GM15510 (cell line): ENCODE measurements around the gene N4BP2.

Source experiments
- POLR2A ChIP-seq: IDR thresholded peaks from 3 replicates; pipeline ENCODE4 v1.6.1; 2011; ENCODE audit warnings: borderline replicate concordance; ENCODE audit not compliant: insufficient read length; ENCODE audit errors: extremely low read depth

The N4BP2 gene

DNA sequence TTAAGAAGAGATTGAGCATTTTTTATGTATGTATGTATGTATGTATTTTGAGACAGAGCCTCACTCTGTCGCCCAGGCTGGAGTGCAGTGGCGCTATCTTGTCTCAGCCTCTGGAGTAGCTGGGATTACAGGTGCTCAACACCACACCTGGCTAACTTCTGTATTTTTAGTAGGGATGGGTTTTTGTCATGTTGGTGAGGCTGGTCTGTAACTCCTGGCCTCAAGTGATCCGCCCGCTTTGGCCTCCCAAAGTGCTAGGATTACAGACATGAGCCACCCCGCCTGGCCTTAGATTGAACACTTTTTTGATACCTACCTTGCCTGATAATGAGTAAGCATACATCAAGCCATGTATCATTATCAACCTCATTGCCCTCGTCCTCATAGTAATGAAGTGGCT is 2.7 kb downstream of the N4BP2 start:
- no peak for TF ChIP-seq POLR2A

DNA sequence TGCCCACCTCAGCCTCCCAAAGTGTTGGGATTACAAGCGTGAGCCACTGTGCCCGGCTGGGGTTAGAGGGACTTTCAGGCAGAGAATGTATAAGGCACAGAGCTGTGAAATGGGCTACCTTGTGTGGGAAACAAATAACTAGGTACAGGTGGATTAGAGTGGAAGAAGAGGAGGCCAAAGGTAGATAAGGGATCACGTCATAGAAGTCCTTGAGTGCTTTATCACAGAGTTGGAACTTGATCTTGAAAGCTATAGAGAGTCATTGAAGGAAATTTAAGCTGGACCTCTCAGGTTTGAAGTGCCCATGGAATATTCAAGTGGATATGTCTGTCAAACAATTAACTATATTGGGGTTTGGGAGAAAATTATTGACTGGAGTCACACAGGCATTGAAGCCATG is 8.4 kb downstream of the N4BP2 start:
- TF ChIP-seq POLR2A: no peak

- no peak for TF ChIP-seq POLR2A
Measured at GRCh38 chr4:40066651-40067050, 10.0 kb downstream of the N4BP2 start.

- no peak for TF ChIP-seq POLR2A
Measured at GRCh38 chr4:40070387-40070786, 13.7 kb downstream of the N4BP2 start.

GRCh38 chr4:40086421-40086820 is 29.8 kb downstream of the N4BP2 start:
- no peak for TF ChIP-seq POLR2A

DNA sequence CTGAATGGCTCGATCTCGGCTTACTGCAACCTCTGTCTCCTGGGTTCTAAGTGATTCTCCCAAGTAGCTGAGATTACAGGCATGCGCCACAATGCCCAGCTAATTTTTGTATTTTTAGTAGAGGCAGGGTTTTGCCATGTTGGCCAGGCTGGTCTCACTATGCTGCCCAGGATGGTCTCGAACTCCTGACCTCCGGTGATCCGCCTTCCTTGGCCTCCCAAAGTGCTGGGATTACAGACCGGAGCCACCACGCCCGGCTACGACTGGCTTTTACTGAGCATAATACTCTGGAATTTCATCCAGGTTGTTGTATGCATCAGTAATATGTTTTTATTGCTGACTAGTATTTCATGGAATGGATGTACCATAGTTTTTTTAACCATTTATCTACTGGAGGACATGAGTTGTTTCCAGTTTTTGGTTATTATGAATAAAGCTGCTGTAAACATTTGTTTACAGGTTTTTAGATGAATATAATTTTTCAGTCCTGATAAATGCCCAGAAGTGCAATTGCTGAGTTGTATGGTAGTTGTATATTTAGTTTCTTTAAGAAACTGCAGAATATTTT is 31.2 kb downstream of the N4BP2 start:
- TF ChIP-seq POLR2A: no peak

GRCh38 chr4:40099010-40099409 is 42.4 kb downstream of the N4BP2 start:
- no peak for TF ChIP-seq POLR2A

DNA sequence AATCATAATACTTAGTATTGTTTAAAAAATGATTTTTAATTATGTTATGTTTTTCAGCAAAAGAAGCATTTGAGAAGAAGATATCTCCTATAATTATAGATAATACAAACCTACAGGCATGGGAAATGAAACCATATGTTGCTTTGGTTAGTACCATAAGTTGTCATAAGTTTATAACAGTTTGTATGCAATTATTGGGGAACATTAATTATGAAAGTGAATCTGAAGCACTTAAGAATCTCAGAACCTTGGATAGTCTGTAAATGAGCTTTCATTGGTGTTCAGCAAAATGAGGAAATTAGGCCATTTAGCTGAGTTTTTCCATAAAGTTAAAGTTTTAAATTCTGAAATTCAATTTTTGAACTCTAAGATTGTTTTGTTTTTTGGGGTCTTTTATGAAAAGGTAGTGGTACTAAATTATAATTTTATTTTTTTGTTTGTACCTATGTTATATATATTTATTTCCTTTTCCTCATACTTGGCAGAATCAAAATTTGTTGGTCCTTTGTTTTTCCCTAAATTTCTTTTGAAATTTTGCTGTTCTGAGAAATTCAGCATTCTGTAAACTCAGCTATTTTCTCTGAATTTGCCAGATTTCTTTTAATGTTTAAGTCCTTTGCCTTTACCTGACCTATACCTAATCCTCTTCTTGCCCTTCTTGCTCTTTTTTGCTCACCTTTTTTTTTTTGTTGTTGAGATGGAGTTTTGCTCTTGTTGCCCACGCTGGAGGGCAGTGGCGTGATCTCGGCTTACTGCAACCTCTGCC is 55.6 kb downstream of the N4BP2 start:
- TF ChIP-seq POLR2A: no peak

DNA sequence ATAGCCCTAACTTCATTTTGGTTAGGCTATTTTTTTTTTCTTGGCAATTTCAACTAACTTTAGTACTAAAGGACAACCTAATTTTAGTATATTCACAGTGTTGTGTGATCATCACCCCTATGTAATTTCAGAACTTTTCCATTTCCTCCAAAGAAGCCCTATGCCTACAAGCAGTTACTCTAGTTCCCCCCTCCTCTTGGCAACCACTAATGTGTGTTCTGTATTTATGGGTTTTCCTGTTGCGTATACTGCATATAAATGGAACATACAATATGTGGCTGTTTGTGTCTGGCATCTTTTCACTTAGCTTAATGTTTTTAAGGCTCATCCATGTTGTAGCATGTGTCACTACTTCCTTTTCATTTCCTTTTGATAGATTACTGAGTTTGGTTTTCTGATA is 57.6 kb downstream of the N4BP2 start:
- TF ChIP-seq POLR2A: no peak

- no peak for TF ChIP-seq POLR2A
Measured at GRCh38 chr4:40118861-40119260, 62.2 kb downstream of the N4BP2 start.

- no peak for TF ChIP-seq POLR2A
Measured at GRCh38 chr4:40119344-40119743, 62.7 kb downstream of the N4BP2 start.

DNA sequence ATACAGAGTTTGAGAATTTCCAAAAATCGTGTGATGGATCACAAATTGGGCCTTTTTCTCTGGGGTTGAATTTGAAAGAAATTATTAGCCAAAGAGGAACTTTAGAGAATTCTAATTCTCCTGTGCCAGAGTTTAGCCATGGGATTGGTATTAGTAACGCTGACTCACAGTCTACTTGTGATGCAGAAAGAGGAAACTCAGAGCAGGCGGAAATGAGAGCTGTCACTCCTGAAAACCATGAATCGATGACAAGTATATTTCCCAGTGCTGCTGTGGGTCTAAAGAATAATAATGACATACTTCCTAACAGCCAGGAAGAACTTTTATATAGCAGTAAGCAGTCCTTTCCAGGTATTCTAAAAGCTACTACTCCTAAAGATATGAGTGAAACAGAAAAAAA is 64.9 kb downstream of the N4BP2 start:
- no peak for TF ChIP-seq POLR2A

GRCh38 chr4:40122941-40123340 is 66.3 kb downstream of the N4BP2 start:
- no peak for TF ChIP-seq POLR2A

DNA sequence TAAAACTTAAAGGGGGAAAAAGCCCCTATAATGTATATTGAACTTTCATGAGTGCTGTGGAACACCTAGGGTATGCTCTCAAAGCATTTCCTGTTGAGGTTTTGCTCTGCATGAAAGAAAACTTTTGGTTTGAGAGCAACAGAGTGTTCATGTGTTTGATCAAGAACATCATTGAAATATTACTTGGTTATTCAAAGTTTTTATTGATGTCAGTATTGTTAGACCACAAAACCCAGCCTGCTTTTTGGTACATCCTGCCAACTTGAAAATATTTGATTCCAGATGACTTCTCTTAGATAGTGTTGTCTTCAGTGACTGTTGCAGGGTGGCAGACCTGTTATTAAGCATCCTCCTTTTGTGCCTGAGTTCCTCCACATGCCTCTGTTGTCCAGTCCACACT is 68.0 kb downstream of the N4BP2 start:
- no peak for TF ChIP-seq POLR2A

GRCh38 chr4:40130401-40131036 is 73.9 kb downstream of the N4BP2 start:
- TF ChIP-seq POLR2A: no peak

GRCh38 chr4:40132816-40133215 is 76.2 kb downstream of the N4BP2 start:
- no peak for TF ChIP-seq POLR2A
